Neural cell (in vitro differentiated cells): Measurements from ENCODE around the gene SLC6A5. TPM values are rescaled to one million over a fixed set of nuclear protein-coding genes. Genes with fewer than 3 reads are reported as not detected.

Experiments used
- H2AFZ ChIP-seq: fragments of 200-600, 300-800 bp; sonication (generic), shearing (Covaris generic); 2 replicates; pipeline ENCODE4 v1.6.0; 2014; ENCODE audit warnings: low read depth, mild to moderate bottlenecking, antibody characterized with exemption, low read length, moderate library complexity
- H3F3A ChIP-seq: fragments of 200-600 bp; shearing (Covaris generic); 2 replicates; pipeline ENCODE4 v1.6.1; 2016; ENCODE audit warnings: mild to moderate bottlenecking, moderate library complexity, mixed read lengths, antibody characterized with exemption, low read length; ENCODE audit not compliant: insufficient read depth, poor library complexity, severe bottlenecking
- H3K27ac ChIP-seq: fragments of 200-600, 300-800 bp; sonication (generic), shearing (Covaris generic); 2 replicates; pipeline ENCODE4 v1.5.1; 2014; ENCODE audit warnings: mild to moderate bottlenecking, low read length, moderate library complexity
- H3K27me3 ChIP-seq: fragments of 300-800, 200-600 bp; sonication (generic), shearing (Covaris generic); 2 replicates; pipeline ENCODE4 v1.6.0; 2014; ENCODE audit warnings: mild to moderate bottlenecking, low read depth, low read length, moderate library complexity; ENCODE audit not compliant: insufficient read depth
- H3K36me3 ChIP-seq: fragments of 300-800, 200-600 bp; sonication (generic), shearing (Covaris generic); 2 replicates; pipeline ENCODE4 v1.5.1; 2014; ENCODE audit warnings: mild to moderate bottlenecking, antibody characterized with exemption, low read length, moderate library complexity; ENCODE audit not compliant: insufficient read depth
- H3K4me2 ChIP-seq: fragments of 300-800, 200-600 bp; sonication (generic), shearing (Covaris generic); 2 replicates; pipeline ENCODE4 v1.6.0; 2014; ENCODE audit warnings: mild to moderate bottlenecking, low read length
- H3K4me3 ChIP-seq: fragments of 300-800, 200-600 bp; sonication (generic), shearing (Covaris generic); 2 replicates; pipeline ENCODE4 v1.5.1; 2014; ENCODE audit warnings: mild to moderate bottlenecking, low read length, moderate library complexity
- H3K79me2 ChIP-seq: fragments of 200-600 bp; shearing (Covaris generic); replicated peaks from 2 replicates; pipeline ENCODE4 v1.6.0; 2014; ENCODE audit warnings: mild to moderate bottlenecking, low read length, moderate library complexity; ENCODE audit not compliant: insufficient read depth
- H3K9ac ChIP-seq: fragments of 300-800, 200-600 bp; sonication (generic), shearing (Covaris generic); 2 replicates; pipeline ENCODE4 v1.6.1; 2016; ENCODE audit warnings: mild to moderate bottlenecking, low read length, mixed read lengths
- H3K9me2 ChIP-seq: fragments of 200-600 bp; shearing (Covaris generic); 2 replicates; pipeline ENCODE4 v1.6.1; 2016; ENCODE audit warnings: mild to moderate bottlenecking, low read length, mixed read lengths; ENCODE audit not compliant: insufficient read depth
- H3K9me3 ChIP-seq: fragments of 200-600, 300-800 bp; sonication (generic), shearing (Covaris generic); 2 replicates; pipeline ENCODE4 v1.6.1; 2016; ENCODE audit warnings: mild to moderate bottlenecking, mixed run types, low read length, moderate library complexity, mixed read lengths
- H4K20me1 ChIP-seq: fragments of 200-600 bp; shearing (Covaris generic); 2 replicates; pipeline ENCODE4 v1.6.1; 2016; ENCODE audit warnings: mild to moderate bottlenecking, mixed run types; ENCODE audit not compliant: insufficient read depth
- CTCF ChIP-seq: fragments of 450-650 bp; IDR thresholded peaks from 2 replicates; pipeline ENCODE4 v1.5.1; 2014; ENCODE audit warnings: antibody characterized with exemption, mild to moderate bottlenecking, moderate library complexity; ENCODE audit not compliant: poor library complexity, severe bottlenecking
- EP300 ChIP-seq: fragments of 450-650 bp; conservative IDR thresholded peaks from 2 replicates; pipeline ENCODE4 v1.6.1; 2014; ENCODE audit warnings: antibody characterized with exemption, mild to moderate bottlenecking, moderate library complexity; ENCODE audit not compliant: poor library complexity, severe bottlenecking
- EZH2 ChIP-seq: fragments of 200-600, 300-800 bp; shearing (Covaris generic), sonication (generic); IDR thresholded peaks from 2 replicates; pipeline ENCODE4 v1.6.1; 2014; ENCODE audit warnings: antibody characterized with exemption, low read length, borderline replicate concordance, mild to moderate bottlenecking; ENCODE audit not compliant: insufficient read depth, poor library complexity, severe bottlenecking
- MXI1 ChIP-seq: fragments of 450-650 bp; conservative IDR thresholded peaks from 2 replicates; pipeline ENCODE4 v1.6.1; 2014; ENCODE audit warnings: antibody characterized with exemption, mild to moderate bottlenecking; ENCODE audit not compliant: poor library complexity, severe bottlenecking
- POLR2AphosphoS5 ChIP-seq: IDR thresholded peaks from 2 replicates; pipeline ENCODE4 v1.6.1; 2012
- RAD21 ChIP-seq: fragments of 450-650 bp; conservative IDR thresholded peaks from 2 replicates; pipeline ENCODE4 v1.6.1; 2014; ENCODE audit warnings: antibody characterized with exemption, mild to moderate bottlenecking, moderate library complexity
- REST ChIP-seq: IDR thresholded peaks from 2 replicates; pipeline ENCODE4 v1.6.1; 2012; ENCODE audit warnings: borderline replicate concordance
- SMC3 ChIP-seq: fragments of 450-650 bp; conservative IDR thresholded peaks from 2 replicates; pipeline ENCODE4 v1.6.1; 2014; ENCODE audit warnings: antibody characterized with exemption, mild to moderate bottlenecking, moderate library complexity; ENCODE audit not compliant: poor library complexity
- TAF1 ChIP-seq: IDR thresholded peaks from 2 replicates; pipeline ENCODE4 v1.6.1; 2012; ENCODE audit warnings: low read depth
- polyA plus RNA-seq: library from polyadenylated mRNA; depleted of rRNA; stranded (reverse); fragments of >200 nt; gene quantifications from 2 replicates; pipeline ENCODE4 v1.2.3, GENCODE V29; 2014

SLC6A5 gene
- polyA plus RNA-seq, 1 donor from 2014 or later: not detected

GRCh38 chr11:20668131-20668809 lies 68.9 kb downstream of the SLC6A5 start:
- H3K79me2 ChIP-seq: no peaks in the 10 kb centered on the region
- H3F3A ChIP-seq: no peaks in the 10 kb centered on the region
- TF ChIP-seq POLR2AphosphoS5 (no peak), EZH2 (no peak), REST (no peak), CTCF (no peak), TAF1 (no peak), EP300 (no peak), MXI1 (no peak), RAD21 (no peak), SMC3 (no peak)
- H3K36me3 ChIP-seq: no peaks in the 10 kb centered on the region
- peak overlapping the region; percentile 76 for H3K4me3 ChIP-seq
- no peaks in the 10 kb centered on the region for H3K9me2 ChIP-seq
- H4K20me1 ChIP-seq: no peaks in the 10 kb centered on the region
- H3K9ac ChIP-seq: peak overlapping the region; percentile 72
- H3K9me3 ChIP-seq: no peaks in the 10 kb centered on the region
- no peak overlapping the region for H3K27ac ChIP-seq
- H3K4me2 ChIP-seq: peak overlapping the region; percentile 83
- peaks cover 52% of the 10 kb centered on the region for H3K27me3 ChIP-seq
- no peak overlapping the region for H2AFZ ChIP-seq

GRCh38 chr11:20668844-20669819 lies 69.7 kb downstream of the SLC6A5 start, which contains the start of gene NELL1:
TSS of gene NELL1 (plus strand) at chr11:20669586.
- Histone ChIP-seq H2AFZ (peak within 1 kb of the TSS; percentile 36), H3K27ac (peak within 1 kb of the TSS; percentile 44), H3K9me2 (no peaks in the 10 kb centered on the region), H3K36me3 (no peaks in the 10 kb centered on the region), H4K20me1 (no peaks in the 10 kb centered on the region), H3K4me3 (peak within 1 kb of the TSS; percentile 76), H3K4me2 (peak within 1 kb of the TSS; percentile 83), H3K27me3 (peaks cover 52% of the 10 kb centered on the region), H3K9me3 (no peaks in the 10 kb centered on the region), H3F3A (no peaks in the 10 kb centered on the region), H3K79me2 (no peaks in the 10 kb centered on the region), H3K9ac (peak within 1 kb of the TSS; percentile 72)
- TF ChIP-seq EZH2: no peak
- no peak for TF ChIP-seq MXI1
- TF ChIP-seq REST: no peak
- TF ChIP-seq CTCF: peak; percentile 30
- no peak for TF ChIP-seq EP300
- no peak for TF ChIP-seq POLR2AphosphoS5
- no peak for TF ChIP-seq TAF1
- peak; percentile 32 for TF ChIP-seq SMC3
- peak; percentile 49 for TF ChIP-seq RAD21
